Measurements from ENCODE around the gene PCBP2. TPM values are rescaled to one million over a fixed set of nuclear protein-coding genes. Genes with fewer than 3 reads are reported as not detected.

Gene PCBP2
- total and polyA plus RNA-seq, 2 experiments from 2014 or later, result 132 to 389 TPM

DNA sequence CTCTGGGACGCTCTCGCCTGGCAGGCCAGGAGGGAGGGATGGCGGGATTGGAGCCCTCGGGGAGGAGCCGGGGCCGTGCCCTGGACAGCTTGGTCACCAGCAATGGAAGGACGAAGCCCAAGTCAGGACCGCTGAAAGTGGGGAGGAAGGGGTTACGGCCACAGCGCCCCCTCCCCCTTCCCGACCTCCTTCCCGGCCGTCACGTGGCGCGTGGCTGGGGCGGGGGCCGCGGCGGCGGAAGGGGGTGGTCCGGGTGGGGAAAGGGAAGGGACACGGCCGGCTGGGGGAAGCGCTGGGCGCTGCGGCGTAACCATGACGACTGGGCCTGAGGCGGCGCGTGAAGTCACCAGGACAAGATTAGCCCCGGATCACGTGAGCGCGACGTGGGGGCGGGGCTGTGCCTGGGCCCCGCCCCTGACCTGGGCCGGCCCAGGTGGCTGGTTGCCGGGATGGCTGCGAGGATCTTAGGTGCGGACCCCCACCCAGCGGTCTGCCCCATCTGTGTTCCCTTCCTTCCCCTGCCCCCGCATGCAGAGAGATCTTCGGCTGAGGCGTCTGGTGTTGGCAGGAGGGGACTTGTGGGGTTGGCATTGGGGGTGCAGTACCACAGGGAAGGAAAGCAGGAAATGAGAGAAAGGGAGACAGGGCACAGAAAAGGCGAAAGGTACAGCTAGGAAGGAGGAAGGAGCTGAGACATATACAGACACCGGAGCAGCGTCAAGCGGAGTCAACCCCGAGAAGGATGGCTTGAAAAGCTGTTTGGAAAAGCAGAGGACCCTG lies 41.1 kb downstream of the PCBP2 start:
- Histone ChIP-seq H3K9me2 (replicated peaks; ENCODE audit: insufficient read depth) (no peaks in the 10 kb centered on the region), H3K4me3 (peak overlapping the region; percentile 45), H2AFZ (peak overlapping the region; percentile 69), H3K27ac (peak overlapping the region; percentile 91), H3K36me3 (replicated peaks; ENCODE audit: insufficient read depth, low read depth) (no peaks in the 10 kb centered on the region), H3K9me3 (ENCODE audit: low read depth) (no peaks in the 10 kb centered on the region), H3K79me2 (peaks cover 57% of the 10 kb centered on the region), H3K4me1 (ENCODE audit: insufficient read depth) (peaks cover 30% of the 10 kb centered on the region), H3K4me2 (peak overlapping the region; percentile 88), H3K27me3 (no peaks in the 10 kb centered on the region), H4K20me1 (ENCODE audit: insufficient read depth, poor library complexity, severe bottlenecking) (no peaks in the 10 kb centered on the region)
- peak; percentile 98 for DNase-seq (ENCODE audit: low spot score)
- TF ChIP-seq, protein P1, sequence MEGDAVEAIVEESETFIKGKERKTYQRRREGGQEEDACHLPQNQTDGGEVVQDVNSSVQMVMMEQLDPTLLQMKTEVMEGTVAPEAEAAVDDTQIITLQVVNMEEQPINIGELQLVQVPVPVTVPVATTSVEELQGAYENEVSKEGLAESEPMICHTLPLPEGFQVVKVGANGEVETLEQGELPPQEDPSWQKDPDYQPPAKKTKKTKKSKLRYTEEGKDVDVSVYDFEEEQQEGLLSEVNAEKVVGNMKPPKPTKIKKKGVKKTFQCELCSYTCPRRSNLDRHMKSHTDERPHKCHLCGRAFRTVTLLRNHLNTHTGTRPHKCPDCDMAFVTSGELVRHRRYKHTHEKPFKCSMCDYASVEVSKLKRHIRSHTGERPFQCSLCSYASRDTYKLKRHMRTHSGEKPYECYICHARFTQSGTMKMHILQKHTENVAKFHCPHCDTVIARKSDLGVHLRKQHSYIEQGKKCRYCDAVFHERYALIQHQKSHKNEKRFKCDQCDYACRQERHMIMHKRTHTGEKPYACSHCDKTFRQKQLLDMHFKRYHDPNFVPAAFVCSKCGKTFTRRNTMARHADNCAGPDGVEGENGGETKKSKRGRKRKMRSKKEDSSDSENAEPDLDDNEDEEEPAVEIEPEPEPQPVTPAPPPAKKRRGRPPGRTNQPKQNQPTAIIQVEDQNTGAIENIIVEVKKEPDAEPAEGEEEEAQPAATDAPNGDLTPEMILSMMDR (IDR thresholded peaks at IDR 0.05; ENCODE audit: poor library complexity), result peak; percentile 5
- no peak for TF ChIP-seq EZH2phosphoT487 (IDR thresholded peaks at IDR 0.05; ENCODE audit: low read depth, severe bottlenecking, unreplicated experiment)
- WGBS (ENCODE audit: low lambda C conversion rate, missing lambda C conversion rate), result under 1% methylated on average over 14 of the region's 52 CpGs

DNA sequence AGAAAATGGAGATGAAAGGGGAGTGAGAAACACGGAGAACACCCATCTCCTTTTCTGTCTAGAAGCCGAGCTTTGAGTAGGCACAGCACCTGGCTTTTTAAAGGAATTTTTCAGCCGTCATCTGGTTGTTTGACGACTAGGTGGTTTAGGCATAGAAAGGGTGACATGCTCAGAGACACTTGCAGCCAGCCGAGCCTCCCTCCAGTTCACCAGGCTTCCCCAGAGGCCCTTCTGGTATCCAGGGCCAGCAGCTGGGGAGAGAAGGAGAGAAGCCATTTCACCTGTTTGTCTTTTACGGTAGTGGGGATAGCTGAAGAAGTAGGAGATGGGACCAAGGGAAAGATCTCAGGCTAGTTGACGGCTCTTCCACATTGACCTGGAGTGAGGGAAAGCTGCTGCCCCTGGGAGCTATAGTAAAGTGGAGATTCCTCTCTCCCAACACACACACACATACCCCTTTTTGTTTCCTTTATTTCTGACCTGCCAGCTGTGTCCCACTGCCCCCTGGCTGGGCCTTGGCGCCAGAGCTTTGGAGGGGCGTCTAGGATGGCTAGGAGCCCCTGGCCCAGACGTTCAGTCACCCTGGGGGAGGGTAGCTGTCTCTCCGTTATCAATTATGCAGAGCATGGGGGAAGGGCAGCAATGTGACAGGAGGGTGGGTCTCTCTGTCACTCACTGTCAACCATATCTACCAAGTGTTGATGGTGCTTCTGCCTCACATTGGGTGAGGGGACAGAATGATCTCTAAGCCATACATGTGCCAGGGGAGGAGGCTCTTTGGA lies 41.9 kb downstream of the PCBP2 start:
- TF ChIP-seq EZH2 (IDR thresholded peaks at IDR 0.05; ENCODE audit: borderline replicate concordance), result no peak
- no peak for TF ChIP-seq EZH2phosphoT487 (IDR thresholded peaks at IDR 0.05; ENCODE audit: low read depth, severe bottlenecking, unreplicated experiment)
- TF ChIP-seq, protein P1 (IDR thresholded peaks at IDR 0.05; ENCODE audit: poor library complexity), result no peak
- Histone ChIP-seq H3K9me2 (replicated peaks; ENCODE audit: insufficient read depth) (no peaks in the 10 kb centered on the region), H4K20me1 (ENCODE audit: insufficient read depth, poor library complexity, severe bottlenecking) (no peaks in the 10 kb centered on the region), H3K4me1 (ENCODE audit: insufficient read depth) (peaks cover 30% of the 10 kb centered on the region), H3K9me3 (ENCODE audit: low read depth) (no peaks in the 10 kb centered on the region), H3K4me3 (peak overlapping the region; percentile 38), H2AFZ (peak overlapping the region; percentile 69), H3K4me2 (peak overlapping the region; percentile 88), H3K36me3 (replicated peaks; ENCODE audit: insufficient read depth, low read depth) (no peaks in the 10 kb centered on the region), H3K27ac (peak overlapping the region; percentile 90), H3K27me3 (no peaks in the 10 kb centered on the region), H3K79me2 (peaks cover 56% of the 10 kb centered on the region)
- DNase-seq (ENCODE audit: low spot score), result no peak
- 15% methylated on average over 11 of the region's 11 CpGs for WGBS (ENCODE audit: low lambda C conversion rate, missing lambda C conversion rate)

DNA sequence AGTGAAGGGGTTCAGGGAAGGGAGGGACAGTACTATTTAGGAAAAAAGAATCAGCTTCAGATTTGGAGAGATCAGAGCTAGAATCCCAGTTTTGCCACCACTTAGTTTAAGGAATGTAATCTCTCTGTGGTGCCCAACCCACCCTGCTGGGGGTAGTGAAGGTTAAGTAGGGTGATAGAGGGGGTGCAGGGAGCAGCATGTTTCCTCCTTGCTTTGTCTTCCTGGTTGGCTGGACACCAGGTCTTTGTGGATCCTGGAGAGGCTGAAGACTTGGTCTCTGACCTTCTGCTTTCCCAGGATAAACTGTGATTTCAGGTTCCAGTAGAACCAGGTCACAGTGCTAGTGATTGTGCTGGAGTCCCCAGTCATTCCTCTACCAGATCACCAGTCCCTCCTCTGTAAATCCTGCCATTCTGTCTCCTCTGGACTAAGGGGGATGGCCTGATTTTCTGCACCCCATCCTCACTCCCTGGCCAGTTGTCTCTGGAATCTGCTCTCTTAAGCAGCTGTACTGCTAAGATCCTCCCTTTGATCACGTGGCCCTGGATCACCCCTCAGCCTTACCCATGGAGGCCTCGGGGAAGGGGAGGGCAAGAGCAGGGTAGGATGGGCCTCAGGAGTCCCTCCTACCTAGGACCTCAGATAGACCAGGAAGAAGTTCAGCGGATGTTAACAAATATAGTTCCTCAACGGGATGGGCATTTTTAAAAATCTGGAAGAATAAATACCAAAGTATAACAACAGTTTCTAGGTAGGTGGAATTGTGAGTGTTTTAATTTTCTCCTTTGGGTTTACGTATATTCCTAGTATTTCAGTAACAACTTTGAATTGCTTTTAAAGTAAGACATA lies 44.2 kb downstream of the PCBP2 start:
- Histone ChIP-seq H3K4me1 (ENCODE audit: insufficient read depth) (peaks cover 37% of the 10 kb centered on the region), H3K9me2 (replicated peaks; ENCODE audit: insufficient read depth) (no peaks in the 10 kb centered on the region), H3K27me3 (no peaks in the 10 kb centered on the region), H2AFZ (no peak overlapping the region), H3K27ac (peak overlapping the region; percentile 59), H4K20me1 (ENCODE audit: insufficient read depth, poor library complexity, severe bottlenecking) (no peaks in the 10 kb centered on the region), H3K4me3 (no peak overlapping the region), H3K4me2 (peak overlapping the region; percentile 59), H3K36me3 (replicated peaks; ENCODE audit: insufficient read depth, low read depth) (no peaks in the 10 kb centered on the region), H3K9me3 (ENCODE audit: low read depth) (no peaks in the 10 kb centered on the region), H3K79me2 (peaks cover 39% of the 10 kb centered on the region)
- no peak for TF ChIP-seq EZH2phosphoT487 (IDR thresholded peaks at IDR 0.05; ENCODE audit: low read depth, severe bottlenecking, unreplicated experiment)
- TF ChIP-seq EZH2 (IDR thresholded peaks at IDR 0.05; ENCODE audit: borderline replicate concordance), result no peak
- TF ChIP-seq, protein P1 (IDR thresholded peaks at IDR 0.05; ENCODE audit: poor library complexity), result no peak
- 29% methylated on average over 5 of the region's 5 CpGs for WGBS (ENCODE audit: low lambda C conversion rate, missing lambda C conversion rate)
- DNase-seq (ENCODE audit: low spot score), result peak; percentile 89

Measured in hepatocyte (in vitro differentiated cells).